ENCODE results near the gene LYRM4.

LYRM4 gene

GRCh38 chr6:5146398-5146797 lies 114.4 kb downstream of the LYRM4 start:
- Histone ChIP-seq H3K79me2 (ENCODE audit: insufficient read depth, low read depth) (no peaks in the 10 kb centered on the region), H3K9ac (no peak overlapping the region), H3K4me2 (no peak overlapping the region), H2AFZ (ENCODE audit: low read depth) (no peak overlapping the region), H3K27ac (no peak overlapping the region), H3K36me3 (ENCODE audit: insufficient read depth) (no peaks in the 10 kb centered on the region), H3K4me1 (ENCODE audit: low read depth, poor library complexity, severe bottlenecking) (peaks cover 8% of the 10 kb centered on the region), H3K4me3 (IDR thresholded peaks at IDR 0.05; ENCODE audit: insufficient read depth, low read depth, low read length) (no peak overlapping the region), H4K20me1 (ENCODE audit: insufficient read depth) (no peaks in the 10 kb centered on the region), H3K27me3 (ENCODE audit: insufficient read depth, low read depth) (no peaks in the 10 kb centered on the region)
- TF ChIP-seq CTCF (conservative IDR thresholded peaks at IDR 0.05; ENCODE audit: low read depth, low read length) = no peak

GRCh38 chr6:5143634-5144311 lies 117.0 kb downstream of the LYRM4 start:
- Histone ChIP-seq H3K27me3 (ENCODE audit: insufficient read depth, low read depth) (no peaks in the 10 kb centered on the region), H3K36me3 (ENCODE audit: insufficient read depth) (no peaks in the 10 kb centered on the region), H3K4me3 (IDR thresholded peaks at IDR 0.05; ENCODE audit: insufficient read depth, low read depth, low read length) (no peak overlapping the region), H2AFZ (ENCODE audit: low read depth) (no peak overlapping the region), H3K27ac (no peak overlapping the region), H3K9ac (no peak overlapping the region), H4K20me1 (ENCODE audit: insufficient read depth) (no peaks in the 10 kb centered on the region), H3K79me2 (ENCODE audit: insufficient read depth, low read depth) (no peaks in the 10 kb centered on the region), H3K4me1 (ENCODE audit: low read depth, poor library complexity, severe bottlenecking) (no peaks in the 10 kb centered on the region), H3K4me2 (no peak overlapping the region)
- TF ChIP-seq CTCF (conservative IDR thresholded peaks at IDR 0.05; ENCODE audit: low read depth, low read length) = peak; percentile 91

- H4K20me1 ChIP-seq (ENCODE audit: insufficient read depth) = no peaks in the 10 kb centered on the region
- TF ChIP-seq CTCF (conservative IDR thresholded peaks at IDR 0.05; ENCODE audit: low read depth, low read length) = no peak
- no peak overlapping the region for H3K9ac ChIP-seq
- H3K4me1 ChIP-seq (ENCODE audit: low read depth, poor library complexity, severe bottlenecking) = no peaks in the 10 kb centered on the region
- H3K4me2 ChIP-seq = no peak overlapping the region
- H3K36me3 ChIP-seq (ENCODE audit: insufficient read depth) = no peaks in the 10 kb centered on the region
- H3K27ac ChIP-seq = no peak overlapping the region
- no peaks in the 10 kb centered on the region for H3K79me2 ChIP-seq (ENCODE audit: insufficient read depth, low read depth)
- H3K27me3 ChIP-seq (ENCODE audit: insufficient read depth, low read depth) = no peaks in the 10 kb centered on the region
- H3K4me3 ChIP-seq (IDR thresholded peaks at IDR 0.05; ENCODE audit: insufficient read depth, low read depth, low read length) = no peak overlapping the region
- H2AFZ ChIP-seq (ENCODE audit: low read depth) = no peak overlapping the region
Observed at GRCh38 chr6:5142915-5143314, 117.8 kb downstream of the LYRM4 start.

GRCh38 chr6:5142131-5142530 lies 118.6 kb downstream of the LYRM4 start:
- Histone ChIP-seq H4K20me1 (ENCODE audit: insufficient read depth) (no peaks in the 10 kb centered on the region), H2AFZ (ENCODE audit: low read depth) (no peak overlapping the region), H3K79me2 (ENCODE audit: insufficient read depth, low read depth) (no peaks in the 10 kb centered on the region), H3K4me2 (no peak overlapping the region), H3K36me3 (ENCODE audit: insufficient read depth) (no peaks in the 10 kb centered on the region), H3K27ac (no peak overlapping the region), H3K4me3 (IDR thresholded peaks at IDR 0.05; ENCODE audit: insufficient read depth, low read depth, low read length) (no peak overlapping the region), H3K27me3 (ENCODE audit: insufficient read depth, low read depth) (no peaks in the 10 kb centered on the region), H3K9ac (no peak overlapping the region), H3K4me1 (ENCODE audit: low read depth, poor library complexity, severe bottlenecking) (no peaks in the 10 kb centered on the region)
- TF ChIP-seq CTCF (conservative IDR thresholded peaks at IDR 0.05; ENCODE audit: low read depth, low read length) = no peak
